ENCODE data around the gene USP36.

DNA sequence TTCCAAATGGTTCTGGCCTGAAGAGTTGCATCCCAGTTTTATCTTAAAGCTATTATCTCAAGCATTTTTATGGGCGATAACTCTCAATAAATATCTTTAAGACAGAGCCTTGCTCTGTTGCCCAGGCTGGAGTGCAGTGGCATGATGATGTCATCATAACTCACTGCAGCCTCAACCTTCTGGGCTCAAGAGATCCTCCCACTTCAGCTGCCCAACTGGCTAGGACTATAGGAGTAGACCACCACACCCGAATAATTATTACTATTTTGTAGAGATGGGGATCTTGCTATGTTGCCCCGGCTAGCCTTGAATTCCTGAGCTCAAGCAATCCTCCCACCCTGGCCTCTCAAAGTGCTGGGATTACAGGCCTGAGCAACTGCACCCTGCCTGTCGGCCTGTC lies 32.5 kb downstream of the USP36 start:
- TF ChIP-seq, protein P1, sequence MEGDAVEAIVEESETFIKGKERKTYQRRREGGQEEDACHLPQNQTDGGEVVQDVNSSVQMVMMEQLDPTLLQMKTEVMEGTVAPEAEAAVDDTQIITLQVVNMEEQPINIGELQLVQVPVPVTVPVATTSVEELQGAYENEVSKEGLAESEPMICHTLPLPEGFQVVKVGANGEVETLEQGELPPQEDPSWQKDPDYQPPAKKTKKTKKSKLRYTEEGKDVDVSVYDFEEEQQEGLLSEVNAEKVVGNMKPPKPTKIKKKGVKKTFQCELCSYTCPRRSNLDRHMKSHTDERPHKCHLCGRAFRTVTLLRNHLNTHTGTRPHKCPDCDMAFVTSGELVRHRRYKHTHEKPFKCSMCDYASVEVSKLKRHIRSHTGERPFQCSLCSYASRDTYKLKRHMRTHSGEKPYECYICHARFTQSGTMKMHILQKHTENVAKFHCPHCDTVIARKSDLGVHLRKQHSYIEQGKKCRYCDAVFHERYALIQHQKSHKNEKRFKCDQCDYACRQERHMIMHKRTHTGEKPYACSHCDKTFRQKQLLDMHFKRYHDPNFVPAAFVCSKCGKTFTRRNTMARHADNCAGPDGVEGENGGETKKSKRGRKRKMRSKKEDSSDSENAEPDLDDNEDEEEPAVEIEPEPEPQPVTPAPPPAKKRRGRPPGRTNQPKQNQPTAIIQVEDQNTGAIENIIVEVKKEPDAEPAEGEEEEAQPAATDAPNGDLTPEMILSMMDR (IDR thresholded peaks at IDR 0.05), result no peak
- TF ChIP-seq POLR2A (IDR thresholded peaks at IDR 0.05), result no peak
